Right cardiac atrium (tissue), 5 donors: ENCODE data around the gene JAKMIP1. TPM values are rescaled to one million over a fixed set of nuclear protein-coding genes. Genes with fewer than 3 reads are reported as not detected.
A peak's percentile ranks its signal among the peaks of the same experiment; 100 is the strongest.

Experiments used
- ATAC-seq, 2 donors: fragments of 200-7000 bp; cut with Tn5 transposase; one replicate each; pipeline versions ENCODE4 v1.8.0 to v1.9.1; 2020; ENCODE audit warnings: moderate library complexity in 2 of 2, mild to moderate bottlenecking in 1 of 2
- DNase-seq, 3 donors: peaks; one replicate each; pipeline ENCODE4 v3.0.0-alpha.2; 2020
- H3K27ac ChIP-seq: one replicate; pipeline ENCODE4 v1.5.1; 2013; ENCODE audit warnings: mild to moderate bottlenecking, low read length, control low read depth, moderate library complexity
- H3K27me3 ChIP-seq: one replicate; pipeline ENCODE4 v1.6.1; 2013; ENCODE audit not compliant: control insufficient read depth, insufficient read depth
- H3K4me1 ChIP-seq: one replicate; pipeline ENCODE4 v1.6.1; 2013; ENCODE audit warnings: low read length; ENCODE audit not compliant: control insufficient read depth, insufficient read depth
- H3K4me3 ChIP-seq: one replicate; pipeline ENCODE4 v1.5.1; 2013; ENCODE audit warnings: low read length, control low read depth
- H3K9me3 ChIP-seq: one replicate; pipeline ENCODE4 v1.6.1; 2013; ENCODE audit warnings: low read length; ENCODE audit not compliant: control insufficient read depth
- WGBS: extraction: QIAGEN DNeasy Blood & Tissue Kit; methylation state at CpG from one replicate; pipeline ENCODE4 v1.1.7; 2013; 5-methylcytosine and 5-hydroxymethylcytosine counted together
- intact Hi-C, 4 donors: fragments of 100-400 bp; cut with DNase I; formaldehyde crosslinking; loops; one replicate each; pipeline versions ENCODE4 v1.11.0 to v1.14.0; 2022 to 2023
- polyA plus RNA-seq: library from polyadenylated mRNA; stranded (reverse); fragments of 200-250 nt; gene quantifications from one replicate; pipeline ENCODE4 v1.2.3, GENCODE V29; 2013
- total RNA-seq, 4 donors: library from RNA; stranded (reverse); fragmentation: NEBNext Ultra II Directional; extraction: Animal tissue kit (Norgen Biotek cat#: 25700); gene quantifications; one replicate each; pipeline ENCODE4 v1.2.1, GENCODE V29; 2021
- donor health status: healthy with polysubstance abuse.
- donor health status: DM: no; HTN: yes; CAD: no.
- donor health status: DM: no; HTN: no; CAD: no.
- donor health status: DM: no; HTN: yes; CAD: no; lungs with severe emphysema.
- donor health status: DM: yes; HTN: yes; CAD: no.

Gene JAKMIP1
- total and polyA plus RNA-seq, 5 donors = 0.07 to 0.28 (median 0.20) TPM; not detected in 2

- H3K4me1 ChIP-seq = no peaks in the 10 kb centered on the region
- no peaks in the 10 kb centered on the region for H3K9me3 ChIP-seq
- no peak overlapping the region for H3K27ac ChIP-seq
- 60% methylated on average over 60 of the region's 60 CpGs for WGBS
- no peaks in the 10 kb centered on the region for H3K27me3 ChIP-seq
- no peak overlapping the region for H3K4me3 ChIP-seq
- DNase-seq (no peak), ATAC-seq (peak in 1 of 2 donors; percentile 22)
- intact Hi-C loops = no loop called here
Measured at GRCh38 chr4:6105311-6105911, 94.9 kb downstream of the JAKMIP1 start.

- no peak for DNase-seq
Measured at GRCh38 chr4:6104541-6105130, 95.7 kb downstream of the JAKMIP1 start.

GRCh38 chr4:6097581-6097980, 102.8 kb downstream of the JAKMIP1 start:
- H3K4me1 ChIP-seq = no peaks in the 10 kb centered on the region
- ATAC-seq (no peak), DNase-seq (no peak)
- intact Hi-C loops = no loop called here
- H3K9me3 ChIP-seq = no peaks in the 10 kb centered on the region
- no peaks in the 10 kb centered on the region for H3K27me3 ChIP-seq
- WGBS = 83% methylated on average over 5 of the region's 5 CpGs
- no peak overlapping the region for H3K27ac ChIP-seq
- no peak overlapping the region for H3K4me3 ChIP-seq

More at GRCh38 chr4:6104541-6105130, 95.7 kb downstream of the JAKMIP1 start:
- intact Hi-C loops = no loop called here
- H3K4me1 ChIP-seq = no peaks in the 10 kb centered on the region
- H3K27ac ChIP-seq = no peak overlapping the region
- ATAC-seq = no peak
- H3K4me3 ChIP-seq = no peak overlapping the region
- H3K9me3 ChIP-seq = no peaks in the 10 kb centered on the region
- no peaks in the 10 kb centered on the region for H3K27me3 ChIP-seq
- WGBS = 45% methylated on average over 7 of the region's 7 CpGs

- WGBS = 88% methylated on average over 6 of the region's 6 CpGs
- H3K4me1 ChIP-seq = no peaks in the 10 kb centered on the region
- no peak overlapping the region for H3K27ac ChIP-seq
- no peak for ATAC-seq
- intact Hi-C loops = no loop called here
- DNase-seq = no peak
- no peak overlapping the region for H3K4me3 ChIP-seq
- H3K27me3 ChIP-seq = no peaks in the 10 kb centered on the region
- H3K9me3 ChIP-seq = no peaks in the 10 kb centered on the region
Measured at GRCh38 chr4:6095897-6096296, 104.5 kb downstream of the JAKMIP1 start.

- Histone ChIP-seq H3K27me3 (no peaks in the 10 kb centered on the region), H3K9me3 (no peaks in the 10 kb centered on the region), H3K27ac (no peak overlapping the region), H3K4me3 (no peak overlapping the region), H3K4me1 (no peaks in the 10 kb centered on the region)
- intact Hi-C loops = no loop called here
- 54% methylated on average over 8 of the region's 8 CpGs for WGBS
- DNase-seq (no peak), ATAC-seq (no peak)
Measured at GRCh38 chr4:6095023-6095752, 105.2 kb downstream of the JAKMIP1 start.

- intact Hi-C loops = no loop called here
- DNase-seq = no peak
Measured at GRCh38 chr4:6093671-6094070, 106.7 kb downstream of the JAKMIP1 start.

GRCh38 chr4:6092971-6093370, 107.4 kb downstream of the JAKMIP1 start:
- no peaks in the 10 kb centered on the region for H3K27me3 ChIP-seq
- H3K27ac ChIP-seq = no peak overlapping the region
- no peaks in the 10 kb centered on the region for H3K4me1 ChIP-seq
- DNase-seq (no peak), ATAC-seq (no peak)
- H3K9me3 ChIP-seq = no peaks in the 10 kb centered on the region
- H3K4me3 ChIP-seq = no peak overlapping the region
- WGBS = 83% methylated on average over 3 of the region's 3 CpGs
- intact Hi-C loops = no loop called here

More at GRCh38 chr4:6093671-6094070, 106.7 kb downstream of the JAKMIP1 start:
- no peak overlapping the region for H3K27ac ChIP-seq
- peak in 1 of 2 donors; percentile 16 for ATAC-seq
- H3K4me3 ChIP-seq = no peak overlapping the region
- no peaks in the 10 kb centered on the region for H3K27me3 ChIP-seq
- 76% methylated on average over 6 of the region's 6 CpGs for WGBS
- H3K4me1 ChIP-seq = no peaks in the 10 kb centered on the region
- H3K9me3 ChIP-seq = no peaks in the 10 kb centered on the region

- no peaks in the 10 kb centered on the region for H3K4me1 ChIP-seq
- intact Hi-C loops = no loop called here
Measured at GRCh38 chr4:6092131-6092530, 108.2 kb downstream of the JAKMIP1 start.

GRCh38 chr4:6090931-6091330, 109.4 kb downstream of the JAKMIP1 start:
- Histone ChIP-seq H3K27me3 (no peaks in the 10 kb centered on the region), H3K4me1 (no peaks in the 10 kb centered on the region), H3K27ac (no peak overlapping the region), H3K9me3 (no peaks in the 10 kb centered on the region), H3K4me3 (no peak overlapping the region)
- intact Hi-C loops = no loop called here
- no peak for ATAC-seq
- DNase-seq = no peak
- WGBS = 71% methylated on average over 3 of the region's 3 CpGs

More at GRCh38 chr4:6092131-6092530, 108.2 kb downstream of the JAKMIP1 start:
- Histone ChIP-seq H3K4me3 (no peak overlapping the region), H3K9me3 (no peaks in the 10 kb centered on the region), H3K27me3 (no peaks in the 10 kb centered on the region), H3K27ac (no peak overlapping the region)
- DNase-seq (no peak), ATAC-seq (no peak)
- 25% methylated on average over 7 of the region's 7 CpGs for WGBS

- Histone ChIP-seq H3K27me3 (no peaks in the 10 kb centered on the region), H3K4me1 (no peaks in the 10 kb centered on the region), H3K27ac (no peak overlapping the region), H3K9me3 (no peaks in the 10 kb centered on the region), H3K4me3 (no peak overlapping the region)
- no peak for DNase-seq
- WGBS = 85% methylated on average over 2 of the region's 2 CpGs
- intact Hi-C loops = loop anchor here in 2 of 4 donors (5.0 kb wide), 1 partner anchor 92 kb away; no protein-coding TSS in a partner anchor
- no peak for ATAC-seq
Measured at GRCh38 chr4:6088950-6089349, 111.4 kb downstream of the JAKMIP1 start.

- 44% methylated on average over 7 of the region's 7 CpGs for WGBS
- H3K27ac ChIP-seq = no peak overlapping the region
- no peaks in the 10 kb centered on the region for H3K9me3 ChIP-seq
- no peak for DNase-seq
- H3K27me3 ChIP-seq = no peaks in the 10 kb centered on the region
- no peak overlapping the region for H3K4me3 ChIP-seq
- peak in 1 of 2 donors; percentile 37 for ATAC-seq
- intact Hi-C loops = loop anchor here in 2 of 4 donors (5.0 kb wide), 1 partner anchor 91 kb away; no protein-coding TSS in a partner anchor
- H3K4me1 ChIP-seq = no peaks in the 10 kb centered on the region
Measured at GRCh38 chr4:6087669-6088341, 112.5 kb downstream of the JAKMIP1 start.
